Left lung (tissue), 10 donors: ENCODE measurements around the gene OLFML3. TPM values are rescaled to one million over a fixed set of nuclear protein-coding genes. Genes with fewer than 3 reads are reported as not detected.

ENCODE experiments used
- ATAC-seq: fragments of 200-7000 bp; cut with Tn5 transposase; one replicate; pipeline ENCODE4 v1.9.1; 2020; ENCODE audit warnings: moderate library complexity
- DNase-seq, 4 donors: peaks; one replicate each; pipeline ENCODE4 v3.0.0-alpha.2; 2013 to 2020
- H3K27ac ChIP-seq, 2 donors: fragments of 200-600 bp; sonication (generic) in 1 of 2; one replicate each; pipeline versions ENCODE4 v1.5.0 to v1.8.0; 2020 to 2021
- H3K27me3 ChIP-seq, 2 donors: fragments of 200-600 bp; sonication (generic) in 1 of 2; one replicate each; pipeline versions ENCODE4 v1.5.0 to v1.8.0; 2020 to 2021
- H3K36me3 ChIP-seq, 2 donors: fragments of 200-600 bp; sonication (generic) in 1 of 2; one replicate each; pipeline versions ENCODE4 v1.5.0 to v1.8.0; 2020 to 2021
- H3K4me1 ChIP-seq, 2 donors: fragments of 200-600 bp; one replicate each; pipeline ENCODE4 v1.8.0; 2021
- H3K4me3 ChIP-seq, 2 donors: fragments of 200-600 bp; sonication (generic) in 1 of 2; one replicate each; pipeline versions ENCODE4 v1.5.0 to v1.8.0; 2020 to 2021; ENCODE audit warnings: mild to moderate bottlenecking in 1 of 2
- H3K9me3 ChIP-seq, 2 donors: fragments of 200-600 bp; sonication (generic) in 1 of 2; one replicate each; pipeline versions ENCODE4 v1.5.0 to v1.8.0; 2020 to 2021
- intact Hi-C, 2 donors: fragments of 100-400 bp; cut with DNase I; formaldehyde crosslinking; loops; one replicate each; pipeline versions ENCODE4 v1.11.2 to v1.14.2; 2022
- polyA plus RNA-seq, 6 donors: library from polyadenylated mRNA; unstranded; fragments of 120-200 nt; gene quantifications; one replicate each; pipeline ENCODE4 v1.2.1, GENCODE V29; 2013; ENCODE audit not compliant: insufficient read length in 6 of 6
- total RNA-seq, 2 donors: library from RNA; stranded (reverse); fragmentation: NEBNext Ultra II Directional; extraction: Animal tissue kit (Norgen Biotek cat#: 25700); gene quantifications; one replicate each; pipeline ENCODE4 v1.2.1, GENCODE V29; 2021
- TF ChIP-seq, protein P1 (sequence below), 2 donors: fragments of 200-600 bp; sonication (generic) in 1 of 2; IDR thresholded peaks; one replicate each; pipeline versions ENCODE4 v1.5.0 to v1.8.0; 2021; ENCODE audit warnings: antibody characterized with exemption in 2 of 2
- donor health status: DM: no; HTN: yes; CAD: no.
- donor health status: DM: no; HTN: no; CAD: no.

OLFML3 gene
- total and polyA plus RNA-seq, 8 donors, result 53.8 to 291 (median 259) TPM

DNA sequence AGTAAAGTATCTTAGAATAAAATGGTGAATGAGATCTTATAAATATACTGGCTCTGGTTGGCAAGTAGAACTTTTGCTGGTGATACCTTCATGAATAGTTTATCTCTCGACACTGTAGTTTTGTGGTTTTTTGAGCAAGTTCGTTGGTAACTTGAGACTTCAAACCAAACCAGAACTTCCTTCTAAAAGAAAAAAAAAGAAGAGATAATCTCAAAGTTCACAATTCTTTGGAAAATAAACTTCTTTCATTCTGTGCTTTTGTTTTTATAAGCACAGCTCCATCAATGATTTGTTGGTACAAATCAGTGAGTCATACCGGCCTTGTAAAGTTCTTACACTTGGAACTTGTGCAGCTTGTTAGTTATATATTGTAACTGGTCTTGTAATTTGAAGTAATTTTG, 47.8 kb upstream of the OLFML3 start:
- Histone ChIP-seq H3K9me3 (no peaks in the 10 kb centered on the region), H3K4me1 (peaks cover 17 to 69% of the 10 kb centered on the region in 2 donors), H3K27me3 (no peaks in the 10 kb centered on the region), H3K36me3 (no peaks in the 10 kb centered on the region), H3K4me3 (peak overlapping the region; percentile 71 to 93), H3K27ac (peak overlapping the region; percentile 94 to 95)
- DNase-seq (no peak), ATAC-seq (no peak)
- intact Hi-C loops, result no loop called here
- TF ChIP-seq, protein P1, sequence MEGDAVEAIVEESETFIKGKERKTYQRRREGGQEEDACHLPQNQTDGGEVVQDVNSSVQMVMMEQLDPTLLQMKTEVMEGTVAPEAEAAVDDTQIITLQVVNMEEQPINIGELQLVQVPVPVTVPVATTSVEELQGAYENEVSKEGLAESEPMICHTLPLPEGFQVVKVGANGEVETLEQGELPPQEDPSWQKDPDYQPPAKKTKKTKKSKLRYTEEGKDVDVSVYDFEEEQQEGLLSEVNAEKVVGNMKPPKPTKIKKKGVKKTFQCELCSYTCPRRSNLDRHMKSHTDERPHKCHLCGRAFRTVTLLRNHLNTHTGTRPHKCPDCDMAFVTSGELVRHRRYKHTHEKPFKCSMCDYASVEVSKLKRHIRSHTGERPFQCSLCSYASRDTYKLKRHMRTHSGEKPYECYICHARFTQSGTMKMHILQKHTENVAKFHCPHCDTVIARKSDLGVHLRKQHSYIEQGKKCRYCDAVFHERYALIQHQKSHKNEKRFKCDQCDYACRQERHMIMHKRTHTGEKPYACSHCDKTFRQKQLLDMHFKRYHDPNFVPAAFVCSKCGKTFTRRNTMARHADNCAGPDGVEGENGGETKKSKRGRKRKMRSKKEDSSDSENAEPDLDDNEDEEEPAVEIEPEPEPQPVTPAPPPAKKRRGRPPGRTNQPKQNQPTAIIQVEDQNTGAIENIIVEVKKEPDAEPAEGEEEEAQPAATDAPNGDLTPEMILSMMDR (IDR thresholded peaks at IDR 0.05), result no peak

- H3K4me1 ChIP-seq, result peaks cover 17 to 83% of the 10 kb centered on the region in 2 donors
- H3K27me3 ChIP-seq, result no peaks in the 10 kb centered on the region
- TF ChIP-seq, protein P1 (IDR thresholded peaks at IDR 0.05), result no peak
- ATAC-seq, result no peak
- DNase-seq, result no peak
- H3K36me3 ChIP-seq, result no peaks in the 10 kb centered on the region
- intact Hi-C loops, result no loop called here
- H3K9me3 ChIP-seq, result no peaks in the 10 kb centered on the region
- H3K4me3 ChIP-seq, result no peak overlapping the region
- H3K27ac ChIP-seq, result no peak overlapping the region
Measured at GRCh38 chr1:113934006-113934405, 45.3 kb upstream of the OLFML3 start.

DNA sequence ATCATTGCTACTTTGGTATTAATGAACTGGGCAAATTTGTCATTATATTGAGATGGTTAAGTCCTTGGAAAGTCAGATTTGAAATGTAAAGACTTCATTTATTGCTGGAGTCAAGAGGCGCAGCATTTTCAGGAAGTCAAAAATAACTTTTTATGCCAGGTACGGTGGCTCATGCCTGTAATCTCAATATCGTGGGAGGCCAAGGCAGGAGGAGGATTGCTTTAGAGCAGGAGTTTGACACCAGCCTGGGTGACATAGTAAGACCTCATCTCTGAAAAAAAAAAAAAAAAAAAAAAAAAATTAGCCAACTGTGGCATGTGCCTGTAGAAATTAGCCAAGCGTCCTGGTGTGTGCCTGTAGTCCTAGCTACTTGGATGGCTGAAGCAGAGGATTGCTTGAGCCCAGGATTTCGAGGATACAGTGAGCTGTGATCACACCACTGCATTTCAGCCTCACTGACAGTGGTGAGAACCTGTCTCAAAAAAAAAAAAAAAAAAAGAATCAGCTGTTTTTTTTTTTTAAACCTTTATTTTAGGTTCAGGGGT, 44.7 kb upstream of the OLFML3 start:
- H3K4me3 ChIP-seq, result no peak overlapping the region
- intact Hi-C loops, result no loop called here
- peaks cover 17 to 89% of the 10 kb centered on the region in 2 donors for H3K4me1 ChIP-seq
- no peak for ATAC-seq
- no peak for DNase-seq
- H3K36me3 ChIP-seq, result no peaks in the 10 kb centered on the region
- H3K27ac ChIP-seq, result no peak overlapping the region
- no peaks in the 10 kb centered on the region for H3K27me3 ChIP-seq
- TF ChIP-seq, protein P1 (IDR thresholded peaks at IDR 0.05), result no peak
- no peaks in the 10 kb centered on the region for H3K9me3 ChIP-seq

GRCh38 chr1:113935176-113935575, 44.1 kb upstream of the OLFML3 start:
- Histone ChIP-seq H3K27me3 (no peaks in the 10 kb centered on the region), H3K4me3 (no peak overlapping the region), H3K9me3 (no peaks in the 10 kb centered on the region), H3K4me1 (peaks cover 17 to 95% of the 10 kb centered on the region in 2 donors), H3K27ac (no peak overlapping the region), H3K36me3 (peaks cover 0 to under 1% of the 10 kb centered on the region in 2 donors)
- DNase-seq, result no peak
- intact Hi-C loops, result no loop called here
- ATAC-seq, result no peak
- TF ChIP-seq, protein P1 (IDR thresholded peaks at IDR 0.05), result no peak

GRCh38 chr1:113935970-113936369, 43.3 kb upstream of the OLFML3 start:
- H3K27me3 ChIP-seq, result no peaks in the 10 kb centered on the region
- H3K27ac ChIP-seq, result no peak overlapping the region
- peaks cover 0 to 8% of the 10 kb centered on the region in 2 donors for H3K36me3 ChIP-seq
- DNase-seq (no peak), ATAC-seq (no peak)
- TF ChIP-seq, protein P1 (IDR thresholded peaks at IDR 0.05), result no peak
- H3K4me1 ChIP-seq, result peaks cover 13 to 97% of the 10 kb centered on the region in 2 donors
- no peaks in the 10 kb centered on the region for H3K9me3 ChIP-seq
- H3K4me3 ChIP-seq, result no peak overlapping the region
- intact Hi-C loops, result no loop called here
